HEK293T (cell line): ENCODE data around the gene PPOX.

ENCODE experiments used
- CTCF ChIA-PET: fragments of 350-600 bp; formaldehyde crosslinking; extraction: SDS; loops from one replicate; lab custom pipeline; 2021; ENCODE audit warnings: antibody characterized with exemption, inconsistent platforms; lab: Yijun Ruan, JAX
- POLR2A ChIA-PET: fragments of 350-600 bp; formaldehyde crosslinking; extraction: SDS; loops from one replicate; lab custom pipeline; 2020; ENCODE audit warnings: antibody characterized with exemption, inconsistent platforms; lab: Yijun Ruan, JAX
- DNase-seq: peaks from one replicate; pipeline ENCODE4 v3.0.0; 2012; ENCODE audit warnings: mixed read lengths; ENCODE audit errors: extremely low spot score
- ARNT ChIP-seq: fragments of 450-650 bp; IDR thresholded peaks from 2 replicates; pipeline ENCODE4 v1.6.1; 2017; ENCODE audit warnings: mild to moderate bottlenecking
- BHLHE40 ChIP-seq: fragments of 450-650 bp; IDR thresholded peaks from 2 replicates; pipeline ENCODE4 v1.6.1; 2016; ENCODE audit warnings: mild to moderate bottlenecking, moderate library complexity, borderline replicate concordance
- CTBP1 ChIP-seq: fragments of 450-650 bp; IDR thresholded peaks from 2 replicates; pipeline ENCODE4 v1.6.1; 2016; ENCODE audit warnings: borderline replicate concordance
- ELF4 ChIP-seq: fragments of 450-650 bp; IDR thresholded peaks from 2 replicates; pipeline ENCODE4 v1.6.1; 2017; ENCODE audit warnings: antibody characterized with exemption
- FOXA1 ChIP-seq: fragments of 450-650 bp; IDR thresholded peaks from 2 replicates; pipeline ENCODE4 v1.6.1; 2016; ENCODE audit warnings: mild to moderate bottlenecking
- FOXK2 ChIP-seq: fragments of 450-650 bp; IDR thresholded peaks from 2 replicates; pipeline ENCODE4 v1.6.1; 2016; ENCODE audit warnings: mild to moderate bottlenecking
- FOXM1 ChIP-seq: fragments of 450-650 bp; IDR thresholded peaks from 2 replicates; pipeline ENCODE4 v1.6.1; 2017; ENCODE audit warnings: mild to moderate bottlenecking, borderline replicate concordance
- HDGF ChIP-seq: fragments of 450-650 bp; IDR thresholded peaks from 2 replicates; pipeline ENCODE4 v1.6.1; 2017; ENCODE audit warnings: antibody characterized with exemption, borderline replicate concordance
- L3MBTL2 ChIP-seq: fragments of 450-650 bp; conservative IDR thresholded peaks from 2 replicates; pipeline ENCODE4 v1.6.1; 2016; ENCODE audit warnings: mild to moderate bottlenecking
- LEF1 ChIP-seq: fragments of 450-650 bp; IDR thresholded peaks from 2 replicates; pipeline ENCODE4 v1.6.1; 2017; ENCODE audit warnings: mild to moderate bottlenecking, borderline replicate concordance
- NFRKB ChIP-seq: fragments of 450-650 bp; IDR thresholded peaks from 2 replicates; pipeline ENCODE4 v1.6.1; 2016; ENCODE audit warnings: mild to moderate bottlenecking, moderate library complexity
- PKNOX1 ChIP-seq: fragments of 450-650 bp; IDR thresholded peaks from 2 replicates; pipeline ENCODE4 v1.6.1; 2016
- SP1 ChIP-seq: fragments of 450-650 bp; IDR thresholded peaks from 2 replicates; pipeline ENCODE4 v1.6.1; 2017
- SUZ12 ChIP-seq: fragments of 450-650 bp; IDR thresholded peaks from 2 replicates; pipeline ENCODE4 v1.6.1; 2016; ENCODE audit warnings: mild to moderate bottlenecking
- TARDBP ChIP-seq: fragments of 450-650 bp; IDR thresholded peaks from 2 replicates; pipeline ENCODE4 v1.6.1; 2016
- ZNF384 ChIP-seq: fragments of 450-650 bp; IDR thresholded peaks from 2 replicates; pipeline ENCODE4 v1.6.1; 2016

PPOX gene

GRCh38 chr1:161122967-161123366 lies 43.3 kb upstream of the PPOX start:
- ChIA-PET POLR2A (no interaction called here), CTCF (no interaction called here)
- TF ChIP-seq FOXK2 (no peak), ELF4 (no peak), ZNF384 (no peak), SUZ12 (no peak)
- no peak for DNase-seq

- TF ChIP-seq L3MBTL2 (no peak), FOXM1 (no peak), SP1 (no peak), BHLHE40 (no peak), TARDBP (no peak), CTBP1 (no peak), ARNT (no peak)
- DNase-seq: no peak
- POLR2A ChIA-PET: no interaction called here
- CTCF ChIA-PET: no interaction called here
These were observed 38.6 kb upstream of the PPOX start for GRCh38 chr1:161127649-161128048.

DNA sequence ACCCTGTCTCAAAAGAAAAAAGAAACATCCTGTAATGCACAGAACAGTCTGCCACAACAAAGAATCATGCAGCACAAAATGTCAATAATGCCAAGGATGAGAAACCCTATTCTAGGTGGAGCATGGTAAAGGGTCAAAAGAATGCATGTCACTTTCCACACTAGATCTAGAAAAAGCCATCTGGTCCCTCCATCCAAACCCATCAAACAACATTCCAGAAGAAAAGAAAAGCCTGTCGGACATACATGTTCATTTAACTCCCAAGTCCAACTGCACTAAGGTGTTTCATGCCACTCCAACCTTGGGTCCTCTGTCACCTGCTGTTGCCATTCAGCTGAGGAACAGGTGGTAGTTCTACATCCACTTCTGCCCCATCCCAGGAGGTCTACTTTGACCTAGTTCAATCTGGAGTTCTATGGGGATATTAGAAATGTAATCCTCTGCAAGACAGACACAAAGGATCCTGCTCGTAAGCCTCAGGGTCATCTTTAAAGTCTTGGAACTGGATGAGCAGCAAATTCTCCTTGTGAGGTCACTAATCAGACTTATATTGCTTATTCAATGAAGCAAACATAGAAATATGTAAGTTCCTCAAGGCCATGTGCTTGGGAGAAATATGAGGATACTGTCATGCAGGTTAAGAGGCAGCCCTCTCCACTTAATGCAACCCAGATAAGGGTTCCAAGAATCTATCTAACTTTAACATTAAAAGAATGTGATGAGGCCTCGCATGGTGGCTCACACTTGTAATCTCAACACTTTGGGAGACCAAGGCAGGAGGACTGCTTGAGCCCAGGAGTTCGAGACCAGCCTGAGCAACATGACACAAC lies 37.4 kb upstream of the PPOX start:
- ChIA-PET CTCF (no interaction called here), POLR2A (interaction anchor here (0.7 kb wide), 1 partner anchor 25 kb away, joined by 3 read pairs; the partner anchor contains the start of gene UFC1)
- DNase-seq: no peak
- no peak for TF ChIP-seq PKNOX1
- TF ChIP-seq ZNF384: no peak
- no peak for TF ChIP-seq ARNT
- TF ChIP-seq FOXK2: no peak
- no peak for TF ChIP-seq TARDBP
- TF ChIP-seq SUZ12: no peak
- no peak for TF ChIP-seq LEF1
- TF ChIP-seq FOXM1: no peak
- no peak for TF ChIP-seq ELF4
- no peak for TF ChIP-seq CTBP1
- no peak for TF ChIP-seq SP1
- TF ChIP-seq BHLHE40: no peak
- TF ChIP-seq L3MBTL2: no peak
- TF ChIP-seq HDGF: no peak
- no peak for TF ChIP-seq FOXA1
- TF ChIP-seq NFRKB: no peak

GRCh38 chr1:161130266-161130665 lies 36.0 kb upstream of the PPOX start:
- ChIA-PET CTCF (no interaction called here), POLR2A (no interaction called here)
- no peak for DNase-seq
- no peak for TF ChIP-seq CTBP1
- TF ChIP-seq HDGF: no peak
- no peak for TF ChIP-seq L3MBTL2
- TF ChIP-seq FOXK2: no peak
- TF ChIP-seq ZNF384: no peak
- no peak for TF ChIP-seq LEF1
- TF ChIP-seq ARNT: no peak
- TF ChIP-seq PKNOX1: no peak
- no peak for TF ChIP-seq ELF4
- TF ChIP-seq FOXM1: no peak
- TF ChIP-seq SUZ12: no peak
- no peak for TF ChIP-seq NFRKB
- no peak for TF ChIP-seq TARDBP
- TF ChIP-seq FOXA1: no peak
- TF ChIP-seq SP1: no peak
- no peak for TF ChIP-seq BHLHE40

DNA sequence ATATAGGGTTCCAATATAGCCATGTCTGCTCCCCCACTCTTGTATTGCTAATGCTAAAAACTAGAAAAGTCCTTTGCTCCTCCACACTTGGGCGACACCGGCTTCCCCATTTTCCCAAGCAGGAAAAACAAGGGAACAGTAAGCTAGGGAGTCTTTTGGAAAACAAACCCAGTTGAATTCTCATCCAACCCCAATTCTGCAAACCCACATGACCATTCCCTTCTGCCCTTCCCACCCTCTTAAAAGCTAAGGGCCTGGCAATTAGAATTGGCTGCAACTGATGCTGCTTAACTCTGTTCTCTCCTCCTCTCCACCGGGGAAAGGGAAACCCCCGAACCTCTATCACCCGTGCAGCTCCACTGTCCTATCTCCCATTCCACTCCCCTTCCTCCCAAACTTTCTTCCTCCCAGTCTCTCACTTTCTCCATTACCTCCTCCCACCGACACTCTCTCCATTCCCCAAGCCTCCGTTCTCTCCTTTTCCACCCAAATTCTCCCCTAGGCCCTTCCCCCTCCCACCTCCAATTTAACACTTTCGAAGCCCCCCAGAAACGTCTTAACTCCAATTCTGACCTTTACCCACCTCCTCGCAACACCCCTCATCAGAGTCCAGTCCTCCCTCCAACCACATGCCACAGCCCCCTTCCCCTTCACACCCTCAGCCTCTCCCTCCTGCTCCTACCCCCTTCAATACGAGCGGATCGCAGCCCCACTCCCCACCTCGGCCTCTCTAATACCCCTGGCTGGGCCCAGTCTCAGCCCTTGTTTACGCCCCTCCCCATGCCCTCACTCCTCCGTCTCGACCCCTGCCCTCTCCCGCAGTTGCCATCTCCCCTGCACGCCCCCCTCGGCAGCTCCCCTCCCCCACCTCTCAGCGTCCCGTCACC lies 34.5 kb upstream of the PPOX start:
- POLR2A ChIA-PET: interaction anchor here (1.0 to 2.4 kb wide), 7 partner anchors 14 to 258 kb away, joined by 3 to 18 read pairs (median 5); partner anchors contain the start of genes F11R, NIT1, PFDN2 and PPOX

DNA sequence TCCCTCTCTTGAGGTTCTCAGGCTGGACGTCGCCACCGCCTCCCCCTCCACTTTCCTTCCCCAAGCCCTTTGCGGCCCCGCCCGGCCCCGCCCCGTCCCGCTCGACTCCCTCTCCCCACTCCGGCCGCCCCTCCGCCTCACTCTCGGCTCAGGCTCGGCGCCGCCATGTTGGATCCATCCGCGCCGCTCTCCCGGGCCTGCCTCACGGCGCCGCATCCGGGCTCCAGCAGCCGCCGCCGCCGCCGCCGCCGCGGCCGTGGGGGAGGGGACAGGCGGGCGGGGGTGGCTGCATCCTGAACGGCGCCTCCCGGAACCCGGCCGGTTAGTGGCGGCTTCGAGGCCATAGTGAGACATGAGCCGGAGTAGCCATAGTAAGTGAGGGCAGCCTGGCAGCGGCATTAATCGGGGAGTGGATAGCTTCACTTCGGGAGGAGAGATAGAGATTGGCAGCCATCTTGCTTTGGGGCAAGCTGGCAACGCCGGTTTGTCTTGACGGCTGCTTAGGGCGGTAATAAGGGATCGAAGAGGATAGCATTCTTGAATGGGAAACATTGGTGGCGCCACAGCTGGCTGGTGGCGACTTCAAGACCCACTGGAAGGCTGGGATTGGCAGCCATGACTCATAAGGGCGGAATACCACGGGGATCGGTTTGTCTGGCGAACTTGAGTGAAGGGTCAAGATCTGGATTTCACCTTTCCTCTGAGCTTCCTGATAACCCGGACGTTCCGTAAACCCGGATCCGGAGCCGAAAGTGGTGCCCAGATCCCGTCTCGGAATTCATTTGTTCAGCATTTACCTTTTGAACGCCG lies 33.6 kb upstream of the PPOX start, which contains the start of gene DEDD:
Gene DEDD, minus strand, starts transcription at position 258 of the 810 bp plus-strand sequence. CDS start 8,205 bp downstream, outside the sequence.
- POLR2A ChIA-PET: interaction anchor here (0.7 to 2.4 kb wide), 17 partner anchors 15 to 257 kb away, joined by 3 to 18 read pairs (median 4); partner anchors contain the start of genes F11R, KLHDC9, NIT1 and PFDN2
- DNase-seq: peak; percentile 93
- CTCF ChIA-PET: interaction anchor here (0.6 kb wide), 2 partner anchors 35 to 49 kb away, joined by 5 read pairs; no protein-coding TSS in a partner anchor
- TF ChIP-seq TARDBP (no peak), FOXA1 (no peak), FOXM1 (no peak), ELF4 (no peak), PKNOX1 (peak; percentile 90), HDGF (no peak)

More for the DNA sequence above, 34.5 kb upstream of the PPOX start:
- CTCF ChIA-PET: no interaction called here
- TF ChIP-seq L3MBTL2: peak; percentile 93
- TF ChIP-seq HDGF: no peak
- TF ChIP-seq ARNT: no peak
- DNase-seq: no peak
